Memory B cell (primary cell): Measurements from ENCODE around the gene NSUN3.

Experiments used
- ATAC-seq: fragments of 150-1000 bp; cut with Tn5 transposase; 2 replicates; pipeline ENCODE4 v1.10.0; 2021; ENCODE audit warnings: low read depth, mild to moderate bottlenecking, moderate library complexity
- DNase-seq, 2 donors: peaks; one replicate each; pipeline ENCODE4 v3.0.0; 2022; ENCODE audit warnings: low spot score in 2 of 2
- H3K27ac Mint-ChIP-seq: one replicate; pipeline ENCODE4 v1.8.0; 2022; ENCODE audit warnings: mild to moderate bottlenecking, moderate library complexity, mixed read lengths
- H3K27me3 Mint-ChIP-seq: one replicate; pipeline ENCODE4 v1.8.0; 2022; ENCODE audit warnings: mixed read lengths
- H3K36me3 Mint-ChIP-seq: one replicate; pipeline ENCODE4 v1.8.0; 2022; ENCODE audit warnings: mild to moderate bottlenecking, mixed read lengths
- H3K4me1 Mint-ChIP-seq: one replicate; pipeline ENCODE4 v1.8.0; 2022; ENCODE audit warnings: mixed read lengths
- H3K4me3 Mint-ChIP-seq: one replicate; pipeline ENCODE4 v1.8.0; 2022; ENCODE audit warnings: mild to moderate bottlenecking, moderate library complexity, mixed read lengths
- H3K9me3 Mint-ChIP-seq: one replicate; pipeline ENCODE4 v1.8.0; 2022; ENCODE audit warnings: mixed read lengths

NSUN3 gene

DNA sequence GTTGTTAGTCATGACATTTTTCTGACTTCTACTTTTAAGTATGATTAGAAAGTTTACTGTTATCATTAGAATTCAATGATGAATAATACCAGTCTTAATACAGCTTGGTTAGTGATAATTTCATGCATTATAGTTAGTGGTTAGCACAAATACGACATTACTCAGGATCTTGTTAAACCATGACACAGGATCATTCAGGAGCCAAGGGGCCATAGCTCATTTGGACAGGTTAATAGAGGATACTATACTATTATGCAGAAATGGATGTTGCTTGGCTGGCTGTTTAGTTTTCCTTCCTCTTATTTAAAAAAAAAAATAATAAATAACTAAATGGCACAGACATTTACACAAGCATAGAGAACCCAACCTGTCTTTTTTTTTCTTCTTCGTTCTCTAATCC is 55.5 kb downstream of the NSUN3 start:
- Mint-ChIP-seq H3K9me3 (no peaks in the 10 kb centered on the region), H3K4me3 (no peak overlapping the region), H3K27me3 (no peaks in the 10 kb centered on the region), H3K27ac (no peak overlapping the region), H3K36me3 (peaks cover 8% of the 10 kb centered on the region), H3K4me1 (no peaks in the 10 kb centered on the region)
- ATAC-seq (no peak), DNase-seq (no peak)

DNA sequence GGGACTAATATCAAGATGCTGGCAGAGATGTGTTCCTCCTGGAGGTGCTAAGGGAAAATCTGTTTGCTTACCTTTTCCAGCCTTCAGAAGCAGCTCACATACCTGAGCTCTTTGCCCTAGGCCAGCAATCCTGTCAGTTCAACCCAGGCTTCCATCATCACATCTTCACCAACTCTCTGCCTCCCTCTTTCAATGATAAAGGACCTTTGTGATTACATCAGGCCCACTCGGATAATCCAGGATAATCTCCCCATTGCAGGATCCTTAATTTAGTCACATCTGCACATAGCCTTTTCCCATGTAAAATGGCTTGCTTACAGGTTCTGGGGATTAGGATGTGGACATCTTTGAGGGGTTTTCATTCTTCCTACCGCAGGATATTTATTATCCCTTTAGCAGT is 58.3 kb downstream of the NSUN3 start:
- no peak overlapping the region for H3K27ac Mint-ChIP-seq

DNA sequence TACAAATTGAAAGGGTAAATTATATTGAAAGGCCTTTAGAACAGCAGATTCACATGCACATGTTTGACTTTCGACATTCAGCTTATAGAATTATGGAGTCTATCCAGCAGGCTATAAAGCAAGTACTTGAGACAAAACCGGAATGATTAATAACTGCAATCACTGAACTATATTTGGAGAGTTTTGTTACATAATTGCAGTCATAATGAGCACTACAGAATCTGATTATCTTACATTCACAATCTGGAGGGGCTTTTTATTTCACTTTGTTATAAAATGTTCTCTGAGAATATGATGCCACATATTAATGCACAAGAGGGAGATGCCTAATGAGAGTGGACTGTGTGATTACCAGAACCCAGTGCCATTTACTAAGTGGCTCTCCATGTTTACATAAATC is 64.3 kb downstream of the NSUN3 start:
- DNase-seq (no peak), ATAC-seq (no peak)
- H3K4me1 Mint-ChIP-seq: no peaks in the 10 kb centered on the region
- peaks cover 25% of the 10 kb centered on the region for H3K36me3 Mint-ChIP-seq
- no peak overlapping the region for H3K27ac Mint-ChIP-seq
- no peak overlapping the region for H3K4me3 Mint-ChIP-seq
- no peaks in the 10 kb centered on the region for H3K9me3 Mint-ChIP-seq
- no peaks in the 10 kb centered on the region for H3K27me3 Mint-ChIP-seq

More for the DNA sequence above, 58.3 kb downstream of the NSUN3 start:
- Mint-ChIP-seq H3K4me1 (no peaks in the 10 kb centered on the region), H3K36me3 (peaks cover 18% of the 10 kb centered on the region), H3K9me3 (no peaks in the 10 kb centered on the region), H3K4me3 (no peak overlapping the region), H3K27me3 (no peaks in the 10 kb centered on the region)
- no peak for ATAC-seq
- no peak for DNase-seq

DNA sequence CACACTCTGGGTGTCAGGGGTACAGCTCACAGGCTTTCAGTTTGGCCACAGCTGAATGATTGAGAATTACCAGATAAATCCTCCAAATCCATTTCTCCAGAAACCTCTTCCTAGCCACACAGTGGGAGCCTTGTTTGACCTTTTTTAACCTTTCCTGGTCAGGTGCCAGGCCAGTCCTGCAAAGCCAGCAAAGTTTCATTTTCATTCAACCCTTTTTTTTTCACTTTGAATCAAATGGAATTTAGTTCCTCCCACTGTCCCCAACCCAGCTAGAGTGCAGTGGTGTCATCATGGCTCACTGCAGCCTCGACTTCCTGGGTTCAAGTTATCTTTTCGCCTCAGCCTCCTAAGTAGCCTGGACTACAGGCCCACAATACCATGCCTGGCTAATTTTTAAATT is 67.8 kb downstream of the NSUN3 start:
- no peak overlapping the region for H3K4me3 Mint-ChIP-seq
- H3K9me3 Mint-ChIP-seq: no peaks in the 10 kb centered on the region
- DNase-seq (no peak), ATAC-seq (no peak)
- H3K4me1 Mint-ChIP-seq: no peaks in the 10 kb centered on the region
- H3K36me3 Mint-ChIP-seq: peaks cover 11% of the 10 kb centered on the region
- no peak overlapping the region for H3K27ac Mint-ChIP-seq
- H3K27me3 Mint-ChIP-seq: no peaks in the 10 kb centered on the region

DNA sequence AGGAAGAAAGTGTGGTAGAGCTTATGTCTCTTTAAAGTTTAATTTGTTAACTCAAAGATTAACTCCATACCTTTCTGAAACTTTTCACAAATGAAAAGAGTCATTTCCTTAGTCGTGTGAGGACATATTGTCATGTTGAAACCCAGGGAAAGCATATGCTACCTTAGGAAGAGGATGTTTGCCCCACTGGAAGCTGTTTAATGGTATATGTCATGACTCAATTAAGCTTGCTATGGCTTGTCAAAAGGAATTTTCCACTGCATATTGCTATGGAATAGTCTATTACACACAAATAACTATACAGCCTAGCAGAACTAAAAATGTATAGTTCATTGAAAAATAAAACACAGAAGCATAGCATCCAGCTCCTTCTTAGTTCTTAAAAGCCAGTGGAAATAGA is 69.9 kb downstream of the NSUN3 start:
- H3K36me3 Mint-ChIP-seq: peaks cover 6% of the 10 kb centered on the region
- H3K4me1 Mint-ChIP-seq: no peaks in the 10 kb centered on the region
- H3K27me3 Mint-ChIP-seq: no peaks in the 10 kb centered on the region
- ATAC-seq: no peak
- H3K4me3 Mint-ChIP-seq: no peak overlapping the region
- no peak overlapping the region for H3K27ac Mint-ChIP-seq
- H3K9me3 Mint-ChIP-seq: peaks cover 3% of the 10 kb centered on the region
- DNase-seq: no peak

DNA sequence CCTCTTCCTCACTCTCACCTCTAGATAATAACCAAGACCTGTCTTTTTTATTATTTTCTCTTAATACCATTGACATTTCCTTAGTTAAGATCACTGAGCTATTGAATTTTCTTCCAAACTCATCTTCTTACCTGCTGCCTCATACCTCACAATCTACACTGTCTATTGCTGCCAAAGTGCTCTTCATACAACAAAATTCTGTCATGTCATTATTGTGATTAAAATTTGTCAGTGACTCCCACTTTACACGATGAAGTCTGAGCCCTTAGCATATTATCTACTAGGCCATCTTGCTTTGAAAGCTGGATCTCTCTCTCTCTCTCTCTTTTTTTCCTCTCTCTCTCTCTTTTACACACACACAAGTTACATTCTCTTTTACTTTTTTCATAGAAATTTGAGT is 73.3 kb downstream of the NSUN3 start:
- peaks cover 3% of the 10 kb centered on the region for H3K9me3 Mint-ChIP-seq
- no peak overlapping the region for H3K4me3 Mint-ChIP-seq

DNA sequence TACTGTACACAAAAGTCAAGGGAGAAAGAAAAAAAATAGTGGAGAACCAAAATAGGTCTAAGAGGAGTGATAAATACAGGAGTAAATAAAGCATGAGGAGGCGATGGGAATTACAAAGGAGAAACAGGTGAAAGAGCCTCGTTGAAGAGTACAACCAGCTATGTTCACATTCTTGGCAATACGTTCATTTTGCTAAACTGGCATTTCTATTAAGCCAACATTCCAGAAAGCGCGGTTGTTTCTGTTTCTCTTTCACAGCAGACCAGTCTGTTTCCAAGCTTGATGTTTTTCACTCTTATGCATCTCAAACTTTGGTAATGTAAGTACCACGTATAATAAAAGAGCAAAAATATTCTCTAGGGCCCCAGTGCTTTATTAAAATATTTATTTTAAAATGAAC is 74.5 kb downstream of the NSUN3 start:
- Mint-ChIP-seq H3K4me1 (no peaks in the 10 kb centered on the region), H3K27me3 (no peaks in the 10 kb centered on the region), H3K27ac (no peak overlapping the region), H3K4me3 (no peak overlapping the region), H3K36me3 (no peaks in the 10 kb centered on the region), H3K9me3 (peaks cover 3% of the 10 kb centered on the region)
- ATAC-seq (no peak), DNase-seq (no peak)

More for the DNA sequence above, 73.3 kb downstream of the NSUN3 start:
- DNase-seq (no peak), ATAC-seq (no peak)
- Mint-ChIP-seq H3K4me1 (no peaks in the 10 kb centered on the region), H3K27me3 (no peaks in the 10 kb centered on the region), H3K27ac (no peak overlapping the region), H3K36me3 (no peaks in the 10 kb centered on the region)

DNA sequence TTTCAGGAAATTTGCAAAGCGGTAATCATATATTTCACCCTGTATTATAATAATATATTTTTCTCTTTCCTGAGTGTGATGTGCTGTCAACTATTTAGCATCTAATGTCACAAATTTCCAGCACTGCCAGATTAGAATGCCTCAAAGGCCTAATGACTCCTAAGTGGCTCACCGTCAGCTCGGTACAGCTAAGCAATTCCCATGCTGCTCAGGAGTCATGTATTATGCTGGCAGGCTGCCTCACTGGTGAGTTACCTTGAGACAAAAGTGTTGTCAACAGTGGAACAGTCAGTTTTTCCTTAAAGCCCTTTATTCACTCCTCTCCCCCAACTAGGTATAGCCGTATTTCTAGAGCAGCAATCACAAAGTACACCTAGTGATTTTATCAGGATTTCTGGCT is 83.6 kb downstream of the NSUN3 start:
- H3K4me3 Mint-ChIP-seq: no peak overlapping the region
- peaks cover 4% of the 10 kb centered on the region for H3K27me3 Mint-ChIP-seq
- DNase-seq: no peak
- H3K36me3 Mint-ChIP-seq: no peaks in the 10 kb centered on the region
- H3K27ac Mint-ChIP-seq: no peak overlapping the region
- H3K4me1 Mint-ChIP-seq: no peaks in the 10 kb centered on the region
- no peak for ATAC-seq
- H3K9me3 Mint-ChIP-seq: no peaks in the 10 kb centered on the region

DNA sequence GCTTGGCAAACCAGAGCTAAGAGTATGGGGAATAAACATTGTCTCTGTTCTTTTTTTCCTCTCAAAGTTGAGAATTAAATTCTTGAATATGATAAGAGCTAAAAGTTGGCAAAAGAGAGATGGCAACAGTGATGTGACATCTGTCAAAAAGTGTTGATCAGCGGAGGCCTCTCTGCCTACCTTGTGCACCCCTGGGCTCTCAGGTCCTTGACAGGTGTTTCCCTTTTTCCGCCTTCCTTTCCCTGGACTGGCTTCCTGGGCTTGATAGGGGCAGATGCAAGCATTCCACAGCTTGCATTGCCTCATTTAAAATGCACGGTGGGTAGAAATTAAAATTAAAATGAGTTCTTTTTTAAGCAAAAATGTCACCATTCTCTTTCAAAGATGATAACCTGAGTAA is 84.2 kb downstream of the NSUN3 start:
- DNase-seq (no peak), ATAC-seq (no peak)
- peaks cover 4% of the 10 kb centered on the region for H3K27me3 Mint-ChIP-seq
- no peaks in the 10 kb centered on the region for H3K36me3 Mint-ChIP-seq
- H3K4me1 Mint-ChIP-seq: no peaks in the 10 kb centered on the region
- H3K9me3 Mint-ChIP-seq: no peaks in the 10 kb centered on the region
- no peak overlapping the region for H3K4me3 Mint-ChIP-seq
- H3K27ac Mint-ChIP-seq: no peak overlapping the region

DNA sequence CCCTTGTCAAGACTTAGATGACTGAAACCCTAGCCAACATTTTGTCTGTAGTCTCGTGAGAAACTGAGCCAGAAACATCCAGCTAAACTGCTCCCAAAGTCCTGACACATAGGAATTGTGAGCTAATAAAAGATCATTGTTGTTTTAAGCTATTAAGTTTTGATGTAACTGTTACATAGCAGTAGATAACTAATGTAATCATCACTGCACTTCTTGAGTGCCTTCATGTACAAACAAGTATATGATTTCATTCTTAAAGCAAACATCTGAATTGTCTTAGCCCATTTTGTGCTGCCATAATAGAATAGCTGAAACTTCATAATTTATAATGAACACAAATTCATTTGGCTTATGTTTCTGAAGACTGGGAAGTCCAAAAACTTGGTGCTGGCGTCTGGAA is 87.3 kb downstream of the NSUN3 start:
- Mint-ChIP-seq H3K9me3 (no peaks in the 10 kb centered on the region), H3K4me1 (no peaks in the 10 kb centered on the region), H3K36me3 (no peaks in the 10 kb centered on the region), H3K27me3 (peaks cover 5% of the 10 kb centered on the region), H3K4me3 (no peak overlapping the region), H3K27ac (no peak overlapping the region)
- ATAC-seq (no peak), DNase-seq (no peak)

DNA sequence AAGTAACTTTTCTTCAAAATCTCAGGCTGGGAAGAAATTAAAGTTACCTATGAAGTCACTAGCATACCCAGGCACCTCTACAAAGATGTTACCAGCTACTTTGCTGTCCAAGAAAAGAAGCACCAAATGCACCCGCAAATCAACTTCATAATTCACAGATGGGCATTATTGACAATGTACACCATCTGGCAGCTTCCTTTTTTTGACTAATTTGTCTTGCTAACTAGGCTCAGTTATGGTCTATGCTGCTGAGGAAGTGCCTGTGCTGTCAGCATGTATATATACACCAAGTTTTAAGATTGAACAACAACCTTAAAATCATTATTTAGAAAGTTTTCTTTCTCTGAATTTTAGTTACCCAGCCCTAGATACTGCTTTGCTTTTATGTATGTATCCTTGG is 93.8 kb downstream of the NSUN3 start:
- Mint-ChIP-seq H3K36me3 (no peaks in the 10 kb centered on the region), H3K4me1 (no peaks in the 10 kb centered on the region), H3K9me3 (no peaks in the 10 kb centered on the region), H3K27ac (no peak overlapping the region), H3K4me3 (no peak overlapping the region), H3K27me3 (peaks cover 5% of the 10 kb centered on the region)
- ATAC-seq (no peak), DNase-seq (no peak)

DNA sequence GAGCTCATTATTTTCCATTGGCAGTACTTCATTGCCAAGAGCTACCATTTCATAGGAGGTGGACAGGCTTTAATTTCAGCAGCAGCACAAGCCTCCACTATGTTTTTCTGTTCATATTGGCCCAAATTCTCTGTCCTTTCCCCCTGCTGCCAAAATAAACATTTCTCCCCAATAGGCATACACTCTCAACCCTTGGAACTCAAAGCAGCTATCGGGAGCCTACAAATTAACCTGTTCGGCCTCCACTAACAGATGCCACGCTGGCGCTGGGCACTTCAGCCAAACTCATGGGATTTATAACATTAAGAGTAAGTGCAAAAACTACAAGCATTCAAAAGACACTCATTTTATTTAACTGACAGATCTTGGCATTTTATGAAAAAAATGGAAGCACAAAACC is 95.7 kb downstream of the NSUN3 start:
- Mint-ChIP-seq H3K27ac (no peak overlapping the region), H3K9me3 (peaks cover under 1% of the 10 kb centered on the region), H3K36me3 (no peaks in the 10 kb centered on the region), H3K4me1 (no peaks in the 10 kb centered on the region), H3K27me3 (peaks cover 4% of the 10 kb centered on the region), H3K4me3 (no peak overlapping the region)
- ATAC-seq (no peak), DNase-seq (no peak)

DNA sequence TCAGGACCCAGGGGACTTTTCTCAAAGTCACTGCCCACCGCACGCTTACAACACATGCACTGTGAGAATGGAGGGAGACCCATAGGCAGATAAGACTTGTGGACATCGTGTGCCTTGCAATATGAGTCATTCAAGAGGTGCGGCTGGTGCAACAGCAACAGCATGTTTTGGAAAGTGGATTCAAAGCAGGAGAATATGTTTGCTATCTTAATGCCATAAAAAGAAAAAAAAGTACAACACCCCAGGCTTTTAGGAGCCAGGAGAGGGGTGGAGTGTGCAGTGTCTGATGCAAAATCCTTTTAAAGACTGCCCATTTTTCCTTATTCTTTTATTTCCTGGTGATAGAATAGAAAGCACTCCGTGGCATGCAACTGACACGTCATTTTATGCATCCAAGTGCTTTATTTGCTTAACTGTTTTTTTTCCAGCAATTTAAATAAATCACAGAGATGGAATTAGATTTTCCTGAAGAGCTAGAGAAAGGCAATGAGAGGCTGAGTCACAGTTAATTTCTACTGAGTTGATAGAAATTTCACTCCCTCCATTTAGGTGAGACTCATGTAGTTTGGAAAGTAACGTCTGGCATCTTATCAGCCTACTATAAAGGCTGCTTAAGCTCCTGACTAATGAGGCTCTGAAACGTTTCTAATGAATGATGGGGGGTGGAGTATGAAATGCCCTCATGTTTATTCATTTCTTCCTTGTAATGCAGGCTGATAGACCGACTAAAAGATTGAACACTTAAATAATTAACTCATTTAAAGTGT is 96.4 kb downstream of the NSUN3 start:
- no peak overlapping the region for H3K4me3 Mint-ChIP-seq
- H3K27me3 Mint-ChIP-seq: peaks cover 4% of the 10 kb centered on the region
- no peak for ATAC-seq
- H3K9me3 Mint-ChIP-seq: peaks cover 3% of the 10 kb centered on the region
- H3K27ac Mint-ChIP-seq: no peak overlapping the region
- no peaks in the 10 kb centered on the region for H3K36me3 Mint-ChIP-seq
- DNase-seq: no peak
- H3K4me1 Mint-ChIP-seq: no peaks in the 10 kb centered on the region

DNA sequence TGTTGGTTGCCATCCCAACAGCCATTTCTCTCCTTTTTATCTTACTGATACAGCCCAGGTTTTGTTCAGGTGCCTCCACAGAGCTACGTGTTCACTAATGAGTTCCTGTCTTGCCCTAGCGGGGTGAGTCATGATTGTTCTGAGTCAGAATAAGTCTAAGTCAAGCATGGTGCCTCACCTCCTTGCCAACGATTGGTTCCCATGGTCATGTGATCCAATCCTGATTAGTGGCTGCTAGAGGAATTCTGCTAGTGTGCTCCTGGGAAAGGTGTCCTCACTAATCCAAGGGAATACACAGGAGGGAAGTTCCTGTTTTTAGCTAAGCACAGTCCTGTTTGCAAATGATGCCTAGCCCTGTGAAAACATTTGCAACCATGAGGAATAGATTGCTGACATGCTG is 99.8 kb downstream of the NSUN3 start:
- H3K9me3 Mint-ChIP-seq: peaks cover 3% of the 10 kb centered on the region
- no peak overlapping the region for H3K27ac Mint-ChIP-seq
- DNase-seq (no peak), ATAC-seq (no peak)
- no peaks in the 10 kb centered on the region for H3K36me3 Mint-ChIP-seq
- no peaks in the 10 kb centered on the region for H3K4me1 Mint-ChIP-seq
- H3K4me3 Mint-ChIP-seq: no peak overlapping the region
- no peaks in the 10 kb centered on the region for H3K27me3 Mint-ChIP-seq

DNA sequence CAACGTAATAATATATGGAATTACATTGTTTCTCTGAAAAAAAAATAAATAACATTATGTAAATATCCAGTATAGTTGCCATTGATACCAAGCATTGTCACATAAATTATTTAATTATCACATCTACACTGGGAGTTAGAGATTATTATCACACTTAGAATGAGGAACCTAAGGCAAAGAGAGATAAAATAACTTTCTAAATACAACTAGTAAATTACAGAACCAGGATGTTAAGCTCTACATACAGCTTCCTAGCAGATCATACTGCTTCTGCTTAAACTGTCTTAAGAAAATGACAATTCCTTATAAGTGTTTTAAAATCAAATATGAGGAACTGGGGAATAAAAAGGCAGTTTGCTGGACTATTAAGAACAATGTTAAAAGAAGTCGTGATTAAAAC is 104.5 kb downstream of the NSUN3 start:
- H3K36me3 Mint-ChIP-seq: no peaks in the 10 kb centered on the region
- H3K4me1 Mint-ChIP-seq: no peaks in the 10 kb centered on the region
- no peak overlapping the region for H3K27ac Mint-ChIP-seq
- no peaks in the 10 kb centered on the region for H3K27me3 Mint-ChIP-seq
- H3K4me3 Mint-ChIP-seq: no peak overlapping the region
- peaks cover 3% of the 10 kb centered on the region for H3K9me3 Mint-ChIP-seq
- DNase-seq: no peak
- no peak for ATAC-seq
